Adrenal gland (tissue), 5 donors: Measurements from ENCODE around the gene DNAH6.

ENCODE experiments used
- POLR2A ChIP-seq, 2 donors: fragments of 450-650 bp; IDR thresholded peaks; one replicate each; pipeline ENCODE4 v1.6.1; 2017; ENCODE audit warnings: antibody characterized with exemption in 2 of 2, mild to moderate bottlenecking in 2 of 2, moderate library complexity in 1 of 2
- TF ChIP-seq, protein P1 (sequence below), 6 experiments: fragments of 450-650 bp in 4 of 6; fragments of 200-600 bp in 2 of 6; sonication (generic) in 1 of 6; IDR thresholded peaks; 1 replicate in 5 of 6; 2 replicates in 1 of 6; pipeline versions ENCODE4 v1.5.1 to v1.8.0; 2016 to 2021; ENCODE audit warnings: antibody characterized with exemption in 6 of 6, mild to moderate bottlenecking in 2 of 6, moderate library complexity in 1 of 6
- donor health status: DM: no; HTN: no; CAD: no.

DNA sequence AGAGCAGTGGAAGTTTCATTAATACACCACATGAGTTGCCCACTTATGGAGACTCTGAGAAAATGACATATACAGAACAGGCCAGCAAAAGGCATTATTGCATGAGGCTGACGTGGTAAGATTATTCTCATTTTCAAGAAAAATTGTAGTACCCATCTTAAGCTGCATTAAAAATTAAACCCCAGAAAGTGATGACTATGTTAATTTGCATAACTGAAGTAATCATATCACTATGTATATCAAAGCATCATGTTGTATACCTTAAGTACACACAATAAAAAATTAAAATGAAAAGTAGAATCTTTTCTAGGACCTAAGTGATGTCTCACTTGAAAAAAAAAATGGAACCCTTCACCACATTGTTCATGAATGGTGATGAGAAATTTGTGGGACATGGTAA, 32.0 kb downstream of the DNAH6 start:
- TF ChIP-seq POLR2A (IDR thresholded peaks at IDR 0.05) = no peak
- TF ChIP-seq, protein P1, sequence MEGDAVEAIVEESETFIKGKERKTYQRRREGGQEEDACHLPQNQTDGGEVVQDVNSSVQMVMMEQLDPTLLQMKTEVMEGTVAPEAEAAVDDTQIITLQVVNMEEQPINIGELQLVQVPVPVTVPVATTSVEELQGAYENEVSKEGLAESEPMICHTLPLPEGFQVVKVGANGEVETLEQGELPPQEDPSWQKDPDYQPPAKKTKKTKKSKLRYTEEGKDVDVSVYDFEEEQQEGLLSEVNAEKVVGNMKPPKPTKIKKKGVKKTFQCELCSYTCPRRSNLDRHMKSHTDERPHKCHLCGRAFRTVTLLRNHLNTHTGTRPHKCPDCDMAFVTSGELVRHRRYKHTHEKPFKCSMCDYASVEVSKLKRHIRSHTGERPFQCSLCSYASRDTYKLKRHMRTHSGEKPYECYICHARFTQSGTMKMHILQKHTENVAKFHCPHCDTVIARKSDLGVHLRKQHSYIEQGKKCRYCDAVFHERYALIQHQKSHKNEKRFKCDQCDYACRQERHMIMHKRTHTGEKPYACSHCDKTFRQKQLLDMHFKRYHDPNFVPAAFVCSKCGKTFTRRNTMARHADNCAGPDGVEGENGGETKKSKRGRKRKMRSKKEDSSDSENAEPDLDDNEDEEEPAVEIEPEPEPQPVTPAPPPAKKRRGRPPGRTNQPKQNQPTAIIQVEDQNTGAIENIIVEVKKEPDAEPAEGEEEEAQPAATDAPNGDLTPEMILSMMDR (IDR thresholded peaks at IDR 0.05) = no peak
